PC-9 (cell line): Measurements from ENCODE around the gene ACTR1B. TPM values are rescaled to one million over a fixed set of nuclear protein-coding genes. Genes with fewer than 3 reads are reported as not detected.
"Not testable (repeated sequence)": the region's sequence is repeated elsewhere in the genome, so short reads cannot be mapped to it uniquely, and the experiment has no call there.

Source experiments
- Bru-seq: library from RNA; stranded (reverse); fragments of 400-500 nt; gene quantifications from one replicate; lab custom pipeline; 2021; lab: Mats Ljungman, UMichigan
- BruChase-seq, 2 experiments: library from RNA; stranded (reverse); fragments of 400-500 nt; gene quantifications; one replicate each; lab custom pipeline; 2021; lab: Mats Ljungman, UMichigan
- BruUV-seq: library from RNA; stranded (reverse); fragments of 400-500 nt; replicated peaks from 2 replicates; lab custom pipeline; 2021; lab: Mats Ljungman, UMichigan
- CTCF ChIA-PET: fragments of 300-600 bp; sonication (Branson Sonifier 250); formaldehyde crosslinking; loops from one replicate; lab custom pipeline; 2022; ENCODE audit warnings: antibody characterized with exemption; lab: Charles Lee
- POLR2A ChIA-PET: fragments of 300-600 bp; sonication (Branson Sonifier 250); formaldehyde crosslinking; loops from one replicate; lab custom pipeline; 2022; ENCODE audit warnings: antibody characterized with exemption; ENCODE audit not compliant: unreplicated experiment; lab: Charles Lee
- DNase-seq, 2 experiments: peaks; one replicate each; pipeline versions ENCODE4 v3.0.0 to v3.0.0-alpha.2; 2015 to 2022; ENCODE audit warnings: mixed read lengths in 1 of 2
- H2AFZ ChIP-seq: fragments of 200-600 bp; sonication (generic); 2 replicates; pipeline ENCODE4 v1.8.1; 2017; ENCODE audit warnings: antibody characterized with exemption
- H3F3A ChIP-seq: fragments of 200-600 bp; sonication (generic); 2 replicates; pipeline ENCODE4 v1.8.1; 2017; ENCODE audit warnings: antibody characterized with exemption, mild to moderate bottlenecking, low read depth; ENCODE audit not compliant: insufficient read depth
- H3K27ac ChIP-seq: fragments of 200-600 bp; sonication (generic); 2 replicates; pipeline ENCODE4 v1.6.1; 2016; ENCODE audit warnings: mixed run types
- H3K27me3 ChIP-seq: fragments of 200-600 bp; sonication (generic); 2 replicates; pipeline ENCODE4 v1.6.1; 2016; ENCODE audit warnings: low read depth, mixed run types; ENCODE audit not compliant: insufficient read depth
- H3K36me3 ChIP-seq: fragments of 200-600 bp; sonication (generic); 2 replicates; pipeline ENCODE4 v1.6.1; 2016; ENCODE audit warnings: low read depth, mixed run types
- H3K4me1 ChIP-seq: fragments of 200-600 bp; sonication (generic); replicated peaks from 2 replicates; pipeline ENCODE4 v1.6.1; 2016; ENCODE audit warnings: mixed run types; ENCODE audit not compliant: insufficient read depth
- H3K4me2 ChIP-seq: fragments of 200-600 bp; sonication (generic); 2 replicates; pipeline ENCODE4 v1.6.1; 2017; ENCODE audit warnings: mixed run types
- H3K4me3 ChIP-seq: fragments of 200-600 bp; sonication (generic); 2 replicates; pipeline ENCODE4 v1.6.1; 2016; ENCODE audit warnings: mixed run types
- H3K79me2 ChIP-seq: fragments of 200-600 bp; sonication (generic); 2 replicates; pipeline ENCODE4 v1.6.1; 2017; ENCODE audit warnings: low read depth, mixed run types
- H3K9me2 ChIP-seq: fragments of 200-600 bp; sonication (generic); 2 replicates; pipeline ENCODE4 v1.8.1; 2017; ENCODE audit warnings: mild to moderate bottlenecking; ENCODE audit not compliant: insufficient read depth
- H3K9me3 ChIP-seq: fragments of 200-600 bp; sonication (generic); 2 replicates; pipeline ENCODE4 v1.8.1; 2016; ENCODE audit warnings: low read depth; ENCODE audit not compliant: insufficient read depth
- H4K20me1 ChIP-seq: fragments of 200-600 bp; sonication (generic); 2 replicates; pipeline ENCODE4 v1.8.1; 2017; ENCODE audit not compliant: insufficient read depth
- EZH2 ChIP-seq: fragments of 200-600 bp; sonication (generic); IDR thresholded peaks from 2 replicates; pipeline ENCODE4 v1.8.0; 2017; ENCODE audit warnings: antibody characterized with exemption, low read depth
- intact Hi-C: fragments of 100-400 bp; cut with micrococcal nuclease; formaldehyde crosslinking; loops from one replicate; pipeline ENCODE4 v1.10.0; 2022; ENCODE audit not compliant: unreplicated experiment
- long read RNA-seq: library from polyadenylated mRNA; stranded (forward); transcript quantifications from one replicate; pipeline ENCODE4 v2.0.0, GENCODE V29; 2022
- total RNA-seq: library from RNA; stranded (reverse); gene quantifications from 2 replicates; pipeline ENCODE4 v1.2.3, GENCODE V29; 2021
- TF ChIP-seq, protein P1 (sequence below): fragments of 200-600 bp; sonication (generic); conservative IDR thresholded peaks from 2 replicates; pipeline ENCODE4 v1.6.1; 2017; ENCODE audit warnings: mixed run types, antibody characterized with exemption, mild to moderate bottlenecking, moderate library complexity

Gene ACTR1B
- total RNA-seq (49.9 and 83.5 TPM in 2 replicates), Bru-seq, nascent RNA (percentile 75 among the genes with signal in this experiment), BruChase-seq, experiment 1, labeled RNA remaining after a 2-hour chase (percentile 91 among the genes with signal in this experiment), BruChase-seq, experiment 2, labeled RNA remaining after a 6-hour chase (percentile 87 among the genes with signal in this experiment)
- long read RNA-seq, transcript ACTR1B-201 (11 exons, 2,243 nt): major isoform, 13 of 27 reads
- long read RNA-seq, partial matches to known transcripts: 1 of 27 reads
- long read RNA-seq, other reads (novel, unspliced or antisense): 13 of 27 reads

DNA sequence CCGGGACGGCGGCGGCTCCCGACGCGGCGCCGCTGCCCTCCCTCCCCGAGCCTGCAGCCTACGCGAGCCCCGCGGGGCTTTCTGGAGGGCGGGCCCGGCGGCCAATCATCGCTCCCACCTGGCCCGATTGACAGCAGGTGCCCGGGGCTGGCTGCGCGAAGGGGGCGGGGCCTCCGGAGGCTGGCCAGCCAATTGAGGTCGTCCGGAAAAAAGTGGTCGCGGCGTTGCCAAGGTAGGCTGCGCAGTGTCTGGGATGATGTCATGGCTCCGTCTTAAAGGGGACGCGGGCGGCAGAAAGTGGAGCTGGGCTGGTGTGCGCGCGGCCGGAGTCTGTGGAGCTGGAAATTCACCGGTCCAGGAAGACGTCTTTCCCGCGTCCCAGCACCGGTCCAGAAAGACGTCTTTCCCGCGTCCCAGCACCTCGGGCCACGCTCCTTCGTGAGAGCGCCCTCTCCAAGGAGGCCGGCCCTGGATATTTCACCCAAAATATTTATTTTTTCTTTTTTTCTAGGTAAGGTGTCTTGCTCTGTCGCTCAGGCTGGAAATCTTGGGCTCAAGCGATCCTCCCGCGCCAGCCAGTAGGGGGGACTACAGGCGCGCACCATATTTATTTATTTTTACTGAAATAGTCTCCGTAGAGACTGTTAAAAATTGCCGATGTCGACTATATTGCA, at the start of gene ACTR1B:
ACTR1B (minus strand) TSS at position 83 of the 674 bp plus-strand sequence. CDS start 154 bp downstream, outside the sequence.
- no peaks in the 10 kb centered on the region for H3K9me2 ChIP-seq
- H3K36me3 ChIP-seq: no peaks in the 10 kb centered on the region
- H3K79me2 ChIP-seq: peaks cover 29% of the 10 kb centered on the region
- H4K20me1 ChIP-seq: peaks cover 19% of the 10 kb centered on the region; the same call in 1 of the 2 replicates
- POLR2A ChIA-PET: interaction anchor here (0.5 to 2.6 kb wide), 11 partner anchors 12 to 880 kb away, joined by 3 to 67 read pairs (median 3); partner anchors contain the start of gene COX5B
- peaks cover 29% of the 10 kb centered on the region for H3F3A ChIP-seq
- peak within 1 kb of the TSS; percentile 78 for H3K4me2 ChIP-seq
- intact Hi-C loops: loop anchor here (1.0 kb wide), 4 partner anchors 19 to 73 kb away; no protein-coding TSS in a partner anchor
- no TSS peak for BruUV-seq
- peaks cover 20% of the 10 kb centered on the region for H3K4me1 ChIP-seq
- H3K27me3 ChIP-seq: no peaks in the 10 kb centered on the region
- TF ChIP-seq EZH2: no peak
- TF ChIP-seq, protein P1, sequence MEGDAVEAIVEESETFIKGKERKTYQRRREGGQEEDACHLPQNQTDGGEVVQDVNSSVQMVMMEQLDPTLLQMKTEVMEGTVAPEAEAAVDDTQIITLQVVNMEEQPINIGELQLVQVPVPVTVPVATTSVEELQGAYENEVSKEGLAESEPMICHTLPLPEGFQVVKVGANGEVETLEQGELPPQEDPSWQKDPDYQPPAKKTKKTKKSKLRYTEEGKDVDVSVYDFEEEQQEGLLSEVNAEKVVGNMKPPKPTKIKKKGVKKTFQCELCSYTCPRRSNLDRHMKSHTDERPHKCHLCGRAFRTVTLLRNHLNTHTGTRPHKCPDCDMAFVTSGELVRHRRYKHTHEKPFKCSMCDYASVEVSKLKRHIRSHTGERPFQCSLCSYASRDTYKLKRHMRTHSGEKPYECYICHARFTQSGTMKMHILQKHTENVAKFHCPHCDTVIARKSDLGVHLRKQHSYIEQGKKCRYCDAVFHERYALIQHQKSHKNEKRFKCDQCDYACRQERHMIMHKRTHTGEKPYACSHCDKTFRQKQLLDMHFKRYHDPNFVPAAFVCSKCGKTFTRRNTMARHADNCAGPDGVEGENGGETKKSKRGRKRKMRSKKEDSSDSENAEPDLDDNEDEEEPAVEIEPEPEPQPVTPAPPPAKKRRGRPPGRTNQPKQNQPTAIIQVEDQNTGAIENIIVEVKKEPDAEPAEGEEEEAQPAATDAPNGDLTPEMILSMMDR: peak; percentile 84
- CTCF ChIA-PET: interaction anchor here (0.6 to 3.2 kb wide), 5 partner anchors 18 to 74 kb away, joined by 3 to 13 read pairs (median 5); partner anchors contain the start of gene COX5B
- H3K4me3 ChIP-seq: peak within 1 kb of the TSS; percentile 75
- peak within 1 kb of the TSS; percentile 88 for H3K27ac ChIP-seq
- H2AFZ ChIP-seq: peak within 1 kb of the TSS; percentile 85
- DNase-seq: peak; percentile 97 to 99
- no peaks in the 10 kb centered on the region for H3K9me3 ChIP-seq

DNA sequence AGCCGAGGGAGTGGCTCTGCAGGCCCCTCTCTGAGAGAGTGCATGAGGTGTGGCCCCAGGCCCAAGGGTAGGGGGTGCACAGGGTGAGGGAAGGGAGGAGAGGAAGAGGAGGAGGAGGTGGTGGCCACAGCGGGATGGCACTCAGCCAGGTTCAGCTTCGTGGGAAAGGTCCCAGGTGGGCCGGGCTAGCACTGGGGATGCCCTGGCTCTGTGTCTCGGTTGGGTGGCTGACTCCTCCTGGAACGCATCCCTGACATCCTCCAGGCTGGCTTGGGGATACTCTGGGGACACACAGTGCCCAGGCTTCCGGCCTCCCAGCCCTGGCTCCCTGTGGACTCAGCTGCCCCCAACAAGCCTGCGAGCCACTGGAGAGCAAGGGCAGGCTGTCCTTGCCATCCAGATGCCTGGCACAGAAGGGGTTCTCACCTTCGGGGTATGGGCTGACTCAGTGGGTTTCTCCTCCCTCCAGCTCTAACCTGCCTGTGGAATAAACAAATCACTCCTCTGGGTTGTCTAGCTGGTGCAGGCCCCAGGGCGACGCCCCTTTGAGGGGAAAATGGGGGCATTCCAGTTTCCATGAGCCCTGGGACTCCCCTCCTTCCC, 49.0 kb upstream of the ACTR1B start:
- intact Hi-C loops: loop anchor here (5.0 to 10.0 kb wide), 2 partner anchors 40 to 892 kb away; partner anchors contain the start of genes COA5 and UNC50
- TF ChIP-seq, protein P1: no peak
- no peak for TF ChIP-seq EZH2
- Histone ChIP-seq H3K27me3 (0 out of 2 replicates have a peak, but pooled peaks cover 5% of the 10 kb centered on the region), H4K20me1 (no peaks in the 10 kb centered on the region), H3F3A (no peaks in the 10 kb centered on the region), H3K4me2 (no peak overlapping the region), H3K27ac (no peak overlapping the region), H3K9me3 (no peaks in the 10 kb centered on the region), H3K4me3 (no peak overlapping the region), H3K36me3 (no peaks in the 10 kb centered on the region), H3K4me1 (0 out of 2 replicates have a peak, but pooled peaks cover 5% of the 10 kb centered on the region), H2AFZ (no peak overlapping the region), H3K9me2 (no peaks in the 10 kb centered on the region), H3K79me2 (no peaks in the 10 kb centered on the region)
- ChIA-PET POLR2A (no interaction called here), CTCF (no interaction called here)
- BruUV-seq: no TSS peak
- DNase-seq: no peak

DNA sequence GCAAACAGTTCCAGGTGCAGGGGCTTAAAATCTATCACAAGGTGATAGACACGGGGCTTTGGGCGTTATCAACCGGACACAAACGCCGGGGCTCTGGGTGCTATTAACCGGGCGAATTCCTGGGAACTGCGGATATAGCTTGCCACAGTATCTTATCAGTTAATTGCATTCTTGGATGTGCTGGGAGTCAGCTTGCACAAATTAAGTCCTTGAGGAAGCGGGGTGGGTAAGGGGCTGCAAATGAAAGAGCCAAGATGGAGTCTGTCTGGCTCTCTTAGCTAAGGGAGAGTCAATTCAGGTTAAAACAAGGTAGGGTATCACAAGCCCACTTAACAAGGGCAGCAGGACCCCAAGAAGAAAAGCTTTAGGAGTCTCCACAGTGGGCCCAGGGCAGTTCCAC, 48.3 kb upstream of the ACTR1B start:
- intact Hi-C loops: loop anchor here (5.0 to 10.0 kb wide), 2 partner anchors 40 to 893 kb away; partner anchors contain the start of genes COA5 and UNC50
- H3K4me2 ChIP-seq, H3F3A ChIP-seq, H3K9me2 ChIP-seq, H4K20me1 ChIP-seq, H3K4me3 ChIP-seq, H2AFZ ChIP-seq, CTCF ChIA-PET, BruUV-seq, H3K9me3 ChIP-seq, H3K4me1 ChIP-seq, H3K27ac ChIP-seq, H3K79me2 ChIP-seq, H3K36me3 ChIP-seq, DNase-seq, POLR2A ChIA-PET: not testable (repeated sequence)
- H3K27me3 ChIP-seq: peaks cover 11% of the 10 kb centered on the region; the same call in 1 of the 2 replicates
